ENCODE data around the gene NR5A1. TPM values are rescaled to one million over a fixed set of nuclear protein-coding genes. Genes with fewer than 3 reads are reported as not detected.

The NR5A1 gene
- polyA plus RNA-seq, 1 experiment: not detected

DNA sequence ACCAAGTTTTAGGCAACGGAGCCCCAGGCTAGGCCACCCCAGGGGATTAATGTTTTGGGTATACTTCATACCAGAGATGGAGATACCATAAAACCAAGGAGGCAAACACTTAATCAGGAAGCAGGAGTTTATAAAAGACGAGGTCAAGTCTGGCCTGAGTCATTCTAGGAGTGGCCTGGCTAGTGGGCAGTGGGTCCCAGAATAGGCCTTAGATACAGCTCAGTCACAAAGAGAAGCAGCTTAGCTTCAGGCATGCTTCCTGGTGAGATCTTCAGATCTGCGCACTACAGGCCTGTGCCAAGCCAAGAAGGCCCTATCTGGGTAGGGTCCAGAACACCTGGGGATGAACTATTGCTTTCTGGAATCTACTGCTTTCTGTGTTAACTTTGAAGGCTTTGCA, 20.6 kb upstream of the NR5A1 start:
- H3K27ac ChIP-seq (ENCODE audit: low read depth, low read length): no peak overlapping the region
- POLR2A ChIA-PET: no interaction called here
- CTCF ChIA-PET: interaction anchor here (1.0 to 7.1 kb wide), 3 partner anchors 9 to 109 kb away, joined by 3 to 87 read pairs (median 3); no protein-coding TSS in a partner anchor

DNA sequence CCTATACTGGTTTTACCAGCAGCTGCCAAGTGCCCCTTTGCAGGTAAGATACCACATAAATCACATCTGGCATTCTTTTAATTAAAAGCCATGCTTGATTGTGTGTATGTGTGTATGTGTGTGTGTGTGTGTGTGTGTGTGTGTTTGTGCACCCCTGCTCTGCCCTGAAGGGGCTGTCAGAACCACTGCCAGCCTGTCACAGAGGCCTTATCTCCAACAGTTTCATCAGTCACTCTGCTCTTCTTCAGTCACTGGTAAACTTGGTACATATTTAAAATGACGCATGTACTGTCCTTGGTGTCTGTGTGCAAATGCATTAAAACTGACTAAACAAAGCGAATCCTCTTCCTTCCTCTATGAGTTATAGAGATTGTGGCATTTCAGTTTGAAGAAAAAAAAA, 19.0 kb upstream of the NR5A1 start:
- Histone ChIP-seq H3K4me3 (ENCODE audit: low read depth, low read length) (no peak overlapping the region), H3K27ac (ENCODE audit: low read depth, low read length) (no peak overlapping the region), H3K9me3 (ENCODE audit: control insufficient read depth, insufficient read depth, low read length) (no peaks in the 10 kb centered on the region), H3K27me3 (ENCODE audit: control insufficient read depth, insufficient read depth, low read length) (peaks cover 3% of the 10 kb centered on the region)
- TF ChIP-seq, protein P1, sequence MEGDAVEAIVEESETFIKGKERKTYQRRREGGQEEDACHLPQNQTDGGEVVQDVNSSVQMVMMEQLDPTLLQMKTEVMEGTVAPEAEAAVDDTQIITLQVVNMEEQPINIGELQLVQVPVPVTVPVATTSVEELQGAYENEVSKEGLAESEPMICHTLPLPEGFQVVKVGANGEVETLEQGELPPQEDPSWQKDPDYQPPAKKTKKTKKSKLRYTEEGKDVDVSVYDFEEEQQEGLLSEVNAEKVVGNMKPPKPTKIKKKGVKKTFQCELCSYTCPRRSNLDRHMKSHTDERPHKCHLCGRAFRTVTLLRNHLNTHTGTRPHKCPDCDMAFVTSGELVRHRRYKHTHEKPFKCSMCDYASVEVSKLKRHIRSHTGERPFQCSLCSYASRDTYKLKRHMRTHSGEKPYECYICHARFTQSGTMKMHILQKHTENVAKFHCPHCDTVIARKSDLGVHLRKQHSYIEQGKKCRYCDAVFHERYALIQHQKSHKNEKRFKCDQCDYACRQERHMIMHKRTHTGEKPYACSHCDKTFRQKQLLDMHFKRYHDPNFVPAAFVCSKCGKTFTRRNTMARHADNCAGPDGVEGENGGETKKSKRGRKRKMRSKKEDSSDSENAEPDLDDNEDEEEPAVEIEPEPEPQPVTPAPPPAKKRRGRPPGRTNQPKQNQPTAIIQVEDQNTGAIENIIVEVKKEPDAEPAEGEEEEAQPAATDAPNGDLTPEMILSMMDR (IDR thresholded peaks at IDR 0.05; ENCODE audit: low read depth, low read length): no peak
- POLR2A ChIA-PET: no interaction called here
- no peak for DNase-seq (ENCODE audit: low read depth, low spot score)
- CTCF ChIA-PET: interaction anchor here (7.1 kb wide), 1 partner anchor 11 kb away, joined by 87 read pairs; no protein-coding TSS in a partner anchor

More for the DNA sequence above, 20.6 kb upstream of the NR5A1 start:
- TF ChIP-seq, protein P1 (IDR thresholded peaks at IDR 0.05; ENCODE audit: low read depth, low read length): no peak
- no peak overlapping the region for H3K4me3 ChIP-seq (ENCODE audit: low read depth, low read length)
- peaks cover 3% of the 10 kb centered on the region for H3K27me3 ChIP-seq (ENCODE audit: control insufficient read depth, insufficient read depth, low read length)
- no peak for DNase-seq (ENCODE audit: low read depth, low spot score)
- H3K9me3 ChIP-seq (ENCODE audit: control insufficient read depth, insufficient read depth, low read length): no peaks in the 10 kb centered on the region

DNA sequence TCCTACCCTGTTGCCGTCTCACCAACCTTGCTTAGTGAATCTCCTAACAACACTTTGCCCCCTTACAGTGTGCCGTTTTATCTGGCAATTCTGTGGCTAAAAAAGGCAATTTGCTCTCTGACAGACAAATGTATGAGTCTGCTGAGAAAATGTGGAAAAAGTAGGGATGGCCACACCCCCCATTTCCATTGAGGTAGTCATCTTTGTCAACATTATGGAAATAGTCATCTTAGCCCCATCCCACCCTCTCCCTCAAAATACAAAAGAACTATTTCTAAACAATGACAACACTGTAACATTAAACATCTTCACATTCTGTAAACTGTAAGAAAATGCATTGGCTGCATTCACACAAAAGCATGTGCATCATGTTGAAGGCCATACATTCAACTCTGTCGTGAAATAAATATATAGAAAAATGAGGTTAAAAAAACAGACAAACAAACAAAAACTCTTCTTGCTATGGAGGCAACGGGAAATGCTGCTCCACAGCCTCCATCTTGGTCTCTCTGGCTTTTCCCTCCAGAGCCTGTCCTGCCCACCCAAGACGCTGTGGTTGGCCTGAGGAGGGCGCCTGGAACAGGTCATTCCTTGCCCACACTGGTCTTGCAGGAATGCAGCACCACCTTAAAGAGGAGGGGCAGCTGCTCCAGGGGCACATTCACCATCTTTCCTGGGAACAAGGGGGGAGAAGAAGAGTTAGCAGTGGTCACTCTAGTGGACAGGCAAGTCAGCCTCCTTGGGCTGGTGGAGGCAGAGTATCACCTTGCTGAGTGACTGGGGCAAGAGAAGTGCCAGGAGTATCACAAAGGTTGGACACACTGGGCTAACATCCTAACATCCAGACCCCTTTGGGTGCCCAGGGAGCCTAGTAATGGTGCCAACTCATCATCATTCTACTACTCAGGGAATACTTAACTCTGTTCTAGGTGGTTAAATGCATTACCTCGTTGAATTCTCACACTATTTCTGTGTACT, 15.2 kb upstream of the NR5A1 start:
- POLR2A ChIA-PET: no interaction called here
- Histone ChIP-seq H3K4me3 (ENCODE audit: low read depth, low read length) (no peak overlapping the region), H3K27ac (ENCODE audit: low read depth, low read length) (no peak overlapping the region), H3K27me3 (ENCODE audit: control insufficient read depth, insufficient read depth, low read length) (peaks cover 11% of the 10 kb centered on the region), H3K9me3 (ENCODE audit: control insufficient read depth, insufficient read depth, low read length) (no peaks in the 10 kb centered on the region; the same call in 1 of the 2 replicates)
- TF ChIP-seq, protein P1 (IDR thresholded peaks at IDR 0.05; ENCODE audit: low read depth, low read length): no peak
- DNase-seq (ENCODE audit: low read depth, low spot score): no peak
- CTCF ChIA-PET: interaction anchor here (0.7 to 7.1 kb wide), 3 partner anchors 14 to 190 kb away, joined by 3 to 87 read pairs (median 3); no protein-coding TSS in a partner anchor

DNA sequence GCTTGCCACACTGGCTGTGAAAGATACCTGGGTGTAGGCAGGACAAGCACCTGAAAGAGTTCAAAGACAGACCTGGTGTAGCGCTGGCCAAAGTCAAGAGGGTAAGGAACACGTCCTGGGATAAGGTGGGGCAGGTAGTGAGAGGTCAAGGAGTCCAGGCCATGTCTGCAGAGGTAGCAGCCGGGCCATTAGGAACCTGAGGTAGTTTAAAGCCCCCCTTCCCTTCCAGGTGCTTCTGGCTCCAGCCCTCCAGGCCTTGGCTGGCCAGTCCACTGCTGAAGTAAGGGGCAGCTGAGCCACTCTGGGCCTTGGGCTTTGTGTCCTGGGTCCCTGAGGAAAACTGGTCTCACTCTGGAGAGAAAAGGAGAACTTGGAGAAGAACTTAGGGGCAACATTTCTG, 13.9 kb upstream of the NR5A1 start:
- CTCF ChIA-PET: no interaction called here
- no peak overlapping the region for H3K4me3 ChIP-seq (ENCODE audit: low read depth, low read length)
- POLR2A ChIA-PET: no interaction called here
- no peaks in the 10 kb centered on the region; the same call in 1 of the 2 replicates for H3K9me3 ChIP-seq (ENCODE audit: control insufficient read depth, insufficient read depth, low read length)
- no peak overlapping the region for H3K27ac ChIP-seq (ENCODE audit: low read depth, low read length)
- TF ChIP-seq, protein P1 (IDR thresholded peaks at IDR 0.05; ENCODE audit: low read depth, low read length): no peak
- DNase-seq (ENCODE audit: low read depth, low spot score): no peak
- peaks cover 20% of the 10 kb centered on the region for H3K27me3 ChIP-seq (ENCODE audit: control insufficient read depth, insufficient read depth, low read length)

DNA sequence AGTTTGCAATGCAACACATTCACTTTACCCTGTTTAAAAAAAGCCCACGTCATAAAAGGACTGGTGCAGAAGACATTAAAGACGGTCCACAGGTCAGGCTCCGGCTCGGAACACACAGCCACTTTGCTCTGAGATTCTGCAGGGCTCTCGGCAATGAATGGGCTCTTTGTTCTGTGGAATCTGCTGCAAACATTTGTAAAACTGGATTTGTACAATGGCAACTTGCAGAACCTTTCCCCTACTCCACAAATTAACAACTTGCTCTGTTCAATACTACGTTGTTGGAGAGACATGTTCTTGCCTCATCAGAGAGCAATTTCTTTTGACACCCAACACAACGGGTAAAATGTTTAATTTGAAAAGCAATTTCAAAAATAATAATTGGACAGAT, 13.0 kb upstream of the NR5A1 start:
- no peak for DNase-seq (ENCODE audit: low read depth, low spot score)
- peaks cover 24% of the 10 kb centered on the region for H3K27me3 ChIP-seq (ENCODE audit: control insufficient read depth, insufficient read depth, low read length)
- CTCF ChIA-PET: interaction anchor here (1.0 kb wide), 1 partner anchor 17 kb away, joined by 7 read pairs; no protein-coding TSS in a partner anchor
- no peak overlapping the region for H3K27ac ChIP-seq (ENCODE audit: low read depth, low read length)
- TF ChIP-seq, protein P1 (IDR thresholded peaks at IDR 0.05; ENCODE audit: low read depth, low read length): no peak
- POLR2A ChIA-PET: no interaction called here
- H3K9me3 ChIP-seq (ENCODE audit: control insufficient read depth, insufficient read depth, low read length): no peaks in the 10 kb centered on the region; the same call in 1 of the 2 replicates
- H3K4me3 ChIP-seq (ENCODE audit: low read depth, low read length): no peak overlapping the region

All from AG04450 (cell line).